ENCODE measurements around the gene ABCA2. TPM values are rescaled to one million over a fixed set of nuclear protein-coding genes. Genes with fewer than 3 reads are reported as not detected.

ABCA2 gene
- total RNA-seq, 1 experiment from 2014 or later, result 22.4 TPM

DNA sequence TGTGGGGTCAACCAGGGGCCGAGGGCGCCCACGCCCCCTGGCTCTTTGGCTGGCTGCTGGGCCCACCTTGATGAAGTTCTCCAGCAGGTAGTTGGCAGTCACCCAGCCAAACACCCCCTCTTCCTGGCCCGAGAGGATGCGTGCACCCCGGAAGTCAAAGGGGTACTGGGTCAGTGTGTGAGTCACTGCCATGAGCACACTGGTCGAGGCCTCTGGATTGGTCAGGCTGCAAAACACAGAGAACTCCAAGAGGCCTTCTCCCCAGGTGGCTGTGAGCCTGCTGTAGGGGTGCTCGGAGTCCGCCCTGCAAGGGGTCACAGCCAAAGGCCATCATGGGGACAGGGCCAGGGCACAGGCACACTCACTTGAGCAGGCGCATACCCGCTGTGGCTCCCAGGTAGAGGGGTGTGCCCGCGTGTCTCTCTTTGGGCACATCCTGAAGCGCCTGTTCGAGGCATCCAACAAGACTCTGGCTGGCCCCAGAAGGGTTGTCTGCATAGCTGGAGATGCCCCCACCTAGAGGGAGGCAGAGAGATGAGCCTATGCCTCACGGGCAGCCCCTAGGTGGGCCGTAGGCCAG, 23.2 kb upstream of the ABCA2 start:
- Histone ChIP-seq H4K20me1 (ENCODE audit: control insufficient read depth, insufficient read depth, insufficient read length) (no peaks in the 10 kb centered on the region), H2BK120ac (ENCODE audit: low read depth, low read length, poor library complexity, severe bottlenecking) (no peak overlapping the region), H3K4me2 (ENCODE audit: insufficient read depth, insufficient read length, low read length) (no peak overlapping the region), H3K4me1 (ENCODE audit: insufficient read depth, low read length) (no peaks in the 10 kb centered on the region), H3K14ac (ENCODE audit: insufficient read depth, low read length) (no peak overlapping the region), H3K27ac (ENCODE audit: insufficient read length, low read depth, low read length) (no peak overlapping the region), H3K4ac (ENCODE audit: low read depth, low read length) (no peak overlapping the region), H3K18ac (ENCODE audit: insufficient read length, low read depth, low read length) (no peak overlapping the region), H3T11ph (ENCODE audit: low read length) (no peak overlapping the region), H3K9ac (ENCODE audit: extremely low read depth, insufficient read length, low read length) (no peak overlapping the region), H3K23me2 (ENCODE audit: insufficient read length, low read depth, low read length, poor library complexity, severe bottlenecking) (peaks cover 8% of the 10 kb centered on the region), H3K9me3 (ENCODE audit: control insufficient read depth, low read depth, low read length) (no peaks in the 10 kb centered on the region), H4K91ac (ENCODE audit: insufficient read length, low read depth, low read length) (no peak overlapping the region), H2BK12ac (ENCODE audit: insufficient read length, low read depth, low read length) (no peak overlapping the region), H3K79me2 (ENCODE audit: insufficient read depth, low read length) (no peaks in the 10 kb centered on the region), H4K5ac (ENCODE audit: insufficient read length, low read depth, low read length) (no peak overlapping the region), H2AFZ (ENCODE audit: low read length) (no peak overlapping the region), H2BK20ac (ENCODE audit: low read depth, low read length, poor library complexity, severe bottlenecking) (no peak overlapping the region), H2BK5ac (ENCODE audit: insufficient read length, low read length) (no peak overlapping the region), H3K79me1 (ENCODE audit: insufficient read depth, low read depth, low read length, poor library complexity, severe bottlenecking) (no peaks in the 10 kb centered on the region), H3K56ac (ENCODE audit: insufficient read length, low read depth, low read length) (no peak overlapping the region), H3K27me3 (ENCODE audit: insufficient read depth, low read length) (peaks cover 7% of the 10 kb centered on the region; the same call in 1 of the 2 replicates), H4K8ac (replicated peaks; ENCODE audit: insufficient read length, low read depth, low read length) (no peak overlapping the region), H3K23ac (ENCODE audit: insufficient read length, low read depth, low read length) (no peak overlapping the region), H2BK15ac (ENCODE audit: low read depth, low read length) (no peak overlapping the region), H2AK5ac (ENCODE audit: insufficient read length, low read length) (no peak overlapping the region)
- Mint-ChIP-seq H3K4me3 (no peak overlapping the region), H3K9me3 (no peaks in the 10 kb centered on the region), H3K27me3 (ENCODE audit: low read depth) (peaks cover 74% of the 10 kb centered on the region), H3K36me3 (ENCODE audit: insufficient read depth in 1 of 3, low read depth in 3 of 3) (no peaks in the 10 kb centered on the region), H3K27ac (no peak overlapping the region), H3K4me1 (peaks cover 2 to 11% of the 10 kb centered on the region in 2 experiments)
- no peak for DNase-seq
- TF ChIP-seq CTCF (conservative IDR thresholded peaks at IDR 0.05), result no peak
- WGBS (ENCODE audit: extremely low coverage, insufficient read length, low lambda C conversion rate), result no CpG with 5 or more reads among the region's 17 CpGs

Measured in H9 (cell line).